Measurements from ENCODE around the gene NSMCE4A.
"Not testable (repeated sequence)": the region's sequence is repeated elsewhere in the genome, so short reads cannot be mapped to it uniquely, and the experiment has no call there.

Gene NSMCE4A

DNA sequence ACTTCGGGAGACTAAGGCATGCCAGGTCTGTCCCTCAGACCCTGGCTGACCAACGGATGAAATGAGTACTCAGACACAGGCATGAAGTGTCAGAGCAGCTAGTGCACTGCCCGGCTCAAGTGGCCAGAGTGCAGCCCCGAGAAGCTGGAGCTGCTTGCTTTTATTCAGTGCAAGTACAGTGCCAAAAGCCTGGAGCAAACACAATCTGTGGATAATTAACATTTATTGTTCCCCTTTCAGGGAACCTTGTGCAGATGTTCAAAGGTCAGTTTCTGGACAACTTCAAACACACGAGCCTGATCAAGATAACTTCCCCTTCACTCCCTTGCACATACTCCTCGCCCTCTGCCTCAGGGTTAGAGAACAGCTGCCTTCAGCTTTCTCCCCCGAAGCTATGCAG lies 39.3 kb downstream of the NSMCE4A start:
- no peak for FAIRE-seq

- not testable (repeated sequence) for FAIRE-seq
Measured at GRCh38 chr10:121930268-121931085, 44.5 kb downstream of the NSMCE4A start.

DNA sequence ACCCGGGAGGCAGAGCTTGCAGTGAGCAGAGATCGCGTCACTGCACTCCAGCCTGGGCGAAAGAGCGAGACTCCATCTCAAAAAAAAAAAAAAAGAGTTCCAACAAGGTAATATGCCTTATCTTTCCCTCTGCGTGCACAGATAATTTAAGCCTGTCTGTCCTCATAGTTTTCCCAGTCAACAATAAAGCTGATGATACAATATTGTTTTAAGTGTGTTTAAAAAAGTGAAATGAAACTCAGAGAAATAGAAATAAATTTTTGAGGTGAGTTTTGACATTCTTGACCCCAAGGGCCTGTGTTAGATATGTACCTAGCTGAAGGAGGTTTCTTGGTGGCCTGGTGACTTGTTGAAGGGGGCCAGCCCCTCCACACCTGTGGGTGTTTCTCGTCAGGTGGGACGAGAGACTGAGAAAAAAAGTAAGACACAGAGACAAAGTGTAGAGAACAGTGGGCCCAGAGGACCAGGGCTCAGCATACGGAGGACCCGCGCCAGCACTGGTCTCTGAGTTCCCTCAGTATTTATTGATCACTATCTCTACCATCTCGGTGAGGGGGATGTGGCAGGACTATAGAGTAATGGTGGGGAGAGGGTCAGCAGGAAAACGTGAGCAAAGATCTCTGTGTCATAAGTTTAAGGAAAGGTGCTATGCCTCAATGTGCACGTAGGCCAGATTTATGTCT lies 45.3 kb downstream of the NSMCE4A start:
- not testable (repeated sequence) for FAIRE-seq

- no peak for FAIRE-seq
Measured at GRCh38 chr10:121928528-121928884, 46.5 kb downstream of the NSMCE4A start.

DNA sequence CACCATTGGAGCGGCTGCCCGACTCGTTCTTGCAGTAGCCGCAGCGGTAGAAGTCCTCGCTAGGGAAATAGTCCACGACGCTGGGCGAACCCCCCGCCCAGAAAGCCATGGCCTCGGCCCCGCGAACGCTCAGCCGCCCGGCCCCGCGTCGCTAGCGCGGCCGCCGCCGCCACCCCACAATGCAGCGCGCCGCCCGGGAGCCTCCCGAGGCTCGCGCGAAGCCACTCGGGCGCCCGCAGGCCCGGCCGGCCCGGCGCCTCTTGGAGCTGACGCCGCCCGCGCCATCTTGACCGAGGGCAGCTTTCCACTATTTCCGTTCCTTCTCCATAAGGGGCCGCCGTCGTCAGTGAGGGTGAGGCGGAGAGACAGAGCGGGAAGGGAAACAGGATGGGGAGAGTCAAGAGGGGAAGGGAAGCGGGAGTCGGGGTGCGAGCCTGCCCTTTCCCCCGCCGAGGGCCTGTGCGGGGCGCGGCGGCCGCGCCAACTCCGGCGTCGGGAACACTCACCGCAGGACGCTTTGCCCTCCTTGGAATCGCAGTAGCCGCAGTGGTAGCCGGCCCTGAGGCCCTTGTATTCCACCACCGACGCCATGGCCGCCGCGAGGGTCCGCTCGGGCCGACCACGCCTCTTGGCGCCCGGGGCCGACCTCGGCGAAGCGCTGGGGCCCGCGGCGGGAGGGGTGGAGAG lies 47.0 kb downstream of the NSMCE4A start, which contains the start of gene ATE1:
Gene ATE1 (minus strand): TSS at position 191 of the 687 bp plus-strand sequence. CDS start 82 bp downstream, at position 109.
- FAIRE-seq: no peak

DNA sequence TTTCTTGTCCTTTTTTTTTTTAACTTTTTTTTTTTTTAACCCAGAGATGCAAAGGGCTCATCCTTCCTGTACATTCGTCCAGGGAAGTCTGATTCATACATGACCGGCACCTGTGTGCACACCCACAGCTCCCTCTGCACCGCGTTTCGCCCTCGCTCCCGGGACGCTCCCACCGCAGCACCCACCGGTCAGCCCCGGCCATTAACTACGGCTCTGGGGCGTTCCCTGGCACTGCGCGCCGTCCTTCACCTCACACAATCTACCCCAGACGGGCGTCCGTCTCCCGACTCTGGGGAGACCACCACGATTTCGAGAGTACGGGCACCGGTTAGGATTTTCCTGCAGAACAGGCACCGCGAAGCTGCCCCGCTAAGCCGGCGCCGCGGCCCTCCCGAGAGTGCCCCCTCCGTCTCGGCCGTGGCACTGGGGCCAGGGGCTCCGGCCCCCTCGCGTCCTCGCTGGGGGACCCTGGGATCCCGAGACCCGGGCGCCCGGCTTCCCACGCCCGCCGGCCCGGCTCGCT lies 47.6 kb downstream of the NSMCE4A start:
- no peak for FAIRE-seq

DNA sequence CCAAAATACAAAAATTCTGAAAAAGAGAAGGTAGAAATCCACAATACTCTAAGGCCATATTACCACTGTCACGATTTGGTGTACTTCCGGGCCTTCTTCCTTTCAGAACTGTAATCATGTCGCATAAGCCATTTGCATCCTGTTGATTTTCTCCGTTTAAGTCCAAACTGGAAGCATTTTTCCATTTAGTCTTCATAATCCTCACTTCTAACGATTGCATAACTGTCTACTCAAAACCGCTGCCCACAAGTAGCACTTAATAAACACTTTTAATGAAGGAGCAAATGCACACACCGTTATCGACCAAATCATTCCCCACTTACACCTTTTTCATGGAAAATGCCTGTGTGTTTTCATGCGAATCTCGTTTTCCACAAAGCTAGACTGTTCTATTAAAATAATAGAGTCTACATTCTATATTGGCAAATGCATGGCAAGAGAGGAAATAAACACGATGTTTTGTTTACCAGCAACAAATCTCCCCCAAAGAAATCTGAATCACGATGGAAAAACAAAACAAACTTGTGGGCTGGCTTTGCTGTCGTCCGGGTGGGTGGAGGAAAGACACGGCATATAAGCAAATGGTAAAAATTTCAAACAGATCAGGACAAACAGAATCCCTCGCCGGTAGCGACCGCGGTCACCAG lies 48.2 kb downstream of the NSMCE4A start:
- no peak for FAIRE-seq

- FAIRE-seq: no peak
Measured at GRCh38 chr10:121926157-121926556, 48.9 kb downstream of the NSMCE4A start.

DNA sequence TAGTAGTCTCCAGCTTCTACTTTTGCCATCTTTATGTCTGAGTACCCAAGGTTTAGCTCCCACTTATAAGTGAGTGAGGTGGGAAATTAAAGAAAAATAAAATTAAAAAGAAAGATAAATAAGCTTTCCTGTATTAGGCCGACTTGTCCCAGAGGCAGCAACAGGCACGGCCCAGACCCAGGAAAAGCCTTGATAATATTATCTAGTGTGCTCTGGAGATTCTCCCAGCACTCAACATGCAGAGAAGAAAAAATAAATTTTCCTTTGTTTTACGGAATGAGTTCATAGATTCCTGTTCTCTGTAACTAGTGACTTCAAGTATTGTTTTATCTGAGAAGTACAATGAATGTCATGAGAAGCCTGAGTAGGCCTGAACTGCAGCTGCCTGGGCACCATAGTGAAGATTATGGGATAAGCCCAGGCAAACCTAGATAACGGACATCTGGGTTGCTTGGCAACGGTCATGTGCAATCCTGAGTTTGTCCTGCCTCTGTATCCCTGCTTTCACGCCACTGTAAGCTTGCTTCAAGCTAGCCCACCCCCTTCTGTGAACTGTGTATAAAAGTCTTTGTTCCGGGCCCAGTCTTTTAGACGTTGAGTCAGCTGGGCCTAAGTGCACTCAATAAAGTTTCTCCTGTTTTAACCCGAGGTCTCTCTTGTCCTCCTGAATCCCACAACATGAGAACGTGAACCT lies 53.6 kb downstream of the NSMCE4A start:
- no peak for FAIRE-seq

- FAIRE-seq: no peak
Measured at GRCh38 chr10:121919666-121920065, 55.4 kb downstream of the NSMCE4A start.

- not testable (repeated sequence) for FAIRE-seq
Measured at GRCh38 chr10:121918800-121919199, 56.2 kb downstream of the NSMCE4A start.

DNA sequence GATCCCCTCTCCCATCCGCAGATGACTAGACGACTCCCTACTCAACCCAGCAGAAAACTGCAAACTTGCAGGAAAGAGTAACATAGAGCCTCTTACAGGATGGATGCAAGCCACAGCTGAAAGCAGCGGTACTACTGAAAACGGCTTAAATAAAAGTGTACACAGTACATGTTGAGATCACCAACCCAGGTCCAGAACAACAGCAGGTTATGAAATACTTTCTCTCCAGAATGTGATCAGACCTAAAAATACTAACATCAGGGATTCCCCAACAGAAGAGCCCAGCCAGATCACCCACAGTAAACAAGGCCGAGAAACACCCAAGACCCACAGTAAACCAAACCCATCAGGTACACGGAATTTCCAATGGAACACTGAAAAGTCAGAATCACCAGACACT lies 60.4 kb downstream of the NSMCE4A start:
- no peak for FAIRE-seq

DNA sequence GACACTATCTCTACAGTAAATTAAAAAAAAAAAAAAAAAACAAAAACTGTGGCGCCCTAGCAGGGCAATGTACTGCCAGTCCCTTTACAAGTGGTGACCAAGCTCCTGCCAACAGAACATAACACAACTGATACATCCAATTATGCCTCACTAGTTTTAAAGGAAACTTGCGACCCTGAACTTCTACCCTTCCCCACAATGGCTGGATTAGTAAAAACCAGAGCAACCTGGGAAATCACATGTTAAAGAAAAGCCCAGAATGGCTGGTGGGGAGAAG lies 63.7 kb downstream of the NSMCE4A start:
- FAIRE-seq: no peak

DNA sequence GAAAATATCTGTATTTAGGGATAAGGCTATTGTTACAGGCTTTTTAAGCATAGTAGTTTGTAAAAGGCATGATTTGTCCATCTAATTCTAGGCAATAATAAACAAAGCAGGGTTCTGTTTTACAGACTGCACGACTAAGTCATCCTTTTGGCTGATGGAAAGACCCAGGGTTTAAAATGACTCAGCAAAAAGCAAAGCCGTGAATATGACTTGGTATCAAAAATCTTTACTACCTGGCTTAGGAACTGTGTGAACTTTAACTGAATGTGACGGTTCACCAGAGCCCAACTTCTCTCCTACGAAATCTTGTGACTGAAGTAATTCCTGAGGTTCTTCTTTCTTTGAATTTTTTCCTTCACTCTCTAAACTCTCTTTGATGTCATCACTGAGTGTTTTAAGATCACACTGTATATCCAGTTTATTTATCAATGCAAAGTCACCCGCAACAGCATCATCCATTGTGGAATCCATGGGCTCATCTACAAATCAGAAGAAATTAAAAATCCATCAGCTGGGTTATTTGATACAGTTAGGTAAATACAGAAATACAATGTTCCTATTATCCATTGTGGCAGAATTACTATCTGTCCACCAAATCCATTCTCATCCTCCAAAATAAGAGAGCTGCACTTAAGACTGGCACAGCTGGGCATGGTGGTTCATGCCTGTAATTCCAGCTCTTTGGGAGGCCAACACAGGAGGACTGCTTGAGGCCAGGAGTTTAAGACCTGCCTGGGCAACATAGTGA lies 64.2 kb downstream of the NSMCE4A start:
- no peak for FAIRE-seq
